GM23338 (cell line): Measurements from ENCODE around the gene MEN1. TPM values are rescaled to one million over a fixed set of nuclear protein-coding genes. Genes with fewer than 3 reads are reported as not detected.

Experiments
- ATAC-seq: fragments of 200-7000 bp; cut with Tn5 transposase; 3 replicates; pipeline ENCODE4 v1.9.1; 2020
- DNase-seq: peaks from one replicate; pipeline ENCODE4 v3.0.0-alpha.2; 2015; ENCODE audit warnings: low spot score
- H2AFZ ChIP-seq: fragments of 200-600 bp; sonication (generic); 2 replicates; pipeline ENCODE4 v1.8.0; 2016; ENCODE audit warnings: antibody characterized with exemption, mild to moderate bottlenecking, moderate library complexity
- H3F3A ChIP-seq: fragments of 200-600 bp; sonication (generic); replicated peaks from 2 replicates; pipeline ENCODE4 v1.8.0; 2017; ENCODE audit warnings: antibody characterized with exemption, mixed run types, low read depth
- H3K27ac ChIP-seq: fragments of 200-600 bp; sonication (generic); 2 replicates; pipeline ENCODE4 v1.6.1; 2016; ENCODE audit warnings: low read depth
- H3K27me3 ChIP-seq: fragments of 200-600 bp; sonication (generic); 2 replicates; pipeline ENCODE4 v1.8.0; 2016; ENCODE audit warnings: mild to moderate bottlenecking, mixed run types, moderate library complexity; ENCODE audit not compliant: insufficient read depth
- H3K36me3 ChIP-seq: fragments of 200-600 bp; sonication (generic); 2 replicates; pipeline ENCODE4 v1.8.0; 2016; ENCODE audit warnings: mild to moderate bottlenecking; ENCODE audit not compliant: insufficient read depth
- H3K4me1 ChIP-seq: fragments of 200-600 bp; sonication (generic); 2 replicates; pipeline ENCODE4 v1.8.0; 2016; ENCODE audit warnings: mild to moderate bottlenecking, moderate library complexity; ENCODE audit not compliant: insufficient read depth
- H3K4me2 ChIP-seq: fragments of 200-600 bp; sonication (generic); 2 replicates; pipeline ENCODE4 v1.7.1; 2017; ENCODE audit warnings: mixed run types
- H3K4me3 ChIP-seq: fragments of 200-600 bp; sonication (generic); 2 replicates; pipeline ENCODE4 v1.6.1; 2016; ENCODE audit warnings: mixed run types
- H3K79me2 ChIP-seq: fragments of 200-600 bp; sonication (generic); replicated peaks from 2 replicates; pipeline ENCODE4 v1.8.0; 2017; ENCODE audit warnings: mild to moderate bottlenecking; ENCODE audit not compliant: insufficient read depth
- H3K9me2 ChIP-seq: fragments of 200-600 bp; sonication (generic); 2 replicates; pipeline ENCODE4 v1.8.0; 2017; ENCODE audit not compliant: insufficient read depth
- H4K20me1 ChIP-seq: fragments of 200-600 bp; sonication (generic); replicated peaks from 2 replicates; pipeline ENCODE4 v1.8.0; 2017; ENCODE audit warnings: mild to moderate bottlenecking; ENCODE audit not compliant: insufficient read depth
- H3K27ac Mint-ChIP-seq: 2 replicates; pipeline ENCODE4 v1.8.0; 2020; ENCODE audit warnings: inconsistent platforms, mild to moderate bottlenecking, moderate library complexity, mixed read lengths
- H3K27me3 Mint-ChIP-seq: 3 replicates; pipeline ENCODE4 v1.8.0; 2022; ENCODE audit warnings: low read depth, mild to moderate bottlenecking, moderate library complexity, mixed read lengths, inconsistent platforms; ENCODE audit not compliant: insufficient read depth, poor library complexity
- H3K36me3 Mint-ChIP-seq: 3 replicates; pipeline ENCODE4 v1.8.0; 2021; ENCODE audit warnings: low read depth, mild to moderate bottlenecking, inconsistent platforms, moderate library complexity, mixed read lengths
- H3K4me1 Mint-ChIP-seq: 3 replicates; pipeline ENCODE4 v1.8.0; 2020; ENCODE audit warnings: mild to moderate bottlenecking, inconsistent platforms, mixed read lengths
- H3K4me3 Mint-ChIP-seq: 3 replicates; pipeline ENCODE4 v1.8.0; 2021; ENCODE audit warnings: moderate library complexity, mild to moderate bottlenecking, inconsistent platforms, mixed read lengths
- H3K9me3 Mint-ChIP-seq: 3 replicates; pipeline ENCODE4 v1.8.0; 2020; ENCODE audit warnings: moderate library complexity, mild to moderate bottlenecking, inconsistent platforms, mixed read lengths
- CREB1 ChIP-seq: fragments of 250-450 bp; sonication (Bioruptor Pico); IDR thresholded peaks from 2 replicates; pipeline ENCODE4 v1.5.0; 2020; ENCODE audit warnings: low read depth, mild to moderate bottlenecking, moderate library complexity
- EZH2 ChIP-seq: fragments of 200-600 bp; sonication (generic); IDR thresholded peaks from one replicate; pipeline ENCODE4 v1.8.0; 2017; ENCODE audit warnings: antibody characterized with exemption, mild to moderate bottlenecking, low read depth; ENCODE audit not compliant: unreplicated experiment
- EZH2phosphoT487 ChIP-seq: fragments of 200-600 bp; sonication (generic); IDR thresholded peaks from one replicate; pipeline ENCODE4 v1.8.1; 2018; ENCODE audit warnings: antibody characterized with exemption; ENCODE audit not compliant: unreplicated experiment
- NANOG ChIP-seq: IDR thresholded peaks from 2 replicates; pipeline ENCODE4 v1.6.1; 2016; ENCODE audit warnings: antibody characterized with exemption, borderline replicate concordance
- POLR2AphosphoS5 ChIP-seq: IDR thresholded peaks from 2 replicates; pipeline ENCODE4 v1.6.1; 2016; ENCODE audit warnings: antibody characterized with exemption, low read depth
- ZNF114 ChIP-seq: fragments of 250-450 bp; sonication (Bioruptor Pico); IDR thresholded peaks from 2 replicates; pipeline ENCODE4 v1.5.0; 2020; ENCODE audit warnings: mild to moderate bottlenecking, moderate library complexity
- ZNF331 ChIP-seq: fragments of 250-450 bp; sonication (Bioruptor Pico); IDR thresholded peaks from 2 replicates; pipeline ENCODE4 v1.5.0; 2020; ENCODE audit warnings: low read depth, mild to moderate bottlenecking, moderate library complexity
- polyA plus RNA-seq: library from polyadenylated mRNA; unstranded; fragments of >200 nt; fragmentation: Nextera tagmentation; extraction: Ambion mirVana; gene quantifications from 2 replicates; pipeline ENCODE4 v1.2.1, GENCODE V29; 2016
- total RNA-seq: library from RNA; depleted of rRNA; stranded (reverse); fragments of >200 nt; shearing (Covaris generic); gene quantifications from 2 replicates; pipeline ENCODE4 v1.2.3, GENCODE V29; 2014

Gene MEN1
- total and polyA plus RNA-seq, 2 experiments from 2014 or later: 31.6 to 45.2 TPM

DNA sequence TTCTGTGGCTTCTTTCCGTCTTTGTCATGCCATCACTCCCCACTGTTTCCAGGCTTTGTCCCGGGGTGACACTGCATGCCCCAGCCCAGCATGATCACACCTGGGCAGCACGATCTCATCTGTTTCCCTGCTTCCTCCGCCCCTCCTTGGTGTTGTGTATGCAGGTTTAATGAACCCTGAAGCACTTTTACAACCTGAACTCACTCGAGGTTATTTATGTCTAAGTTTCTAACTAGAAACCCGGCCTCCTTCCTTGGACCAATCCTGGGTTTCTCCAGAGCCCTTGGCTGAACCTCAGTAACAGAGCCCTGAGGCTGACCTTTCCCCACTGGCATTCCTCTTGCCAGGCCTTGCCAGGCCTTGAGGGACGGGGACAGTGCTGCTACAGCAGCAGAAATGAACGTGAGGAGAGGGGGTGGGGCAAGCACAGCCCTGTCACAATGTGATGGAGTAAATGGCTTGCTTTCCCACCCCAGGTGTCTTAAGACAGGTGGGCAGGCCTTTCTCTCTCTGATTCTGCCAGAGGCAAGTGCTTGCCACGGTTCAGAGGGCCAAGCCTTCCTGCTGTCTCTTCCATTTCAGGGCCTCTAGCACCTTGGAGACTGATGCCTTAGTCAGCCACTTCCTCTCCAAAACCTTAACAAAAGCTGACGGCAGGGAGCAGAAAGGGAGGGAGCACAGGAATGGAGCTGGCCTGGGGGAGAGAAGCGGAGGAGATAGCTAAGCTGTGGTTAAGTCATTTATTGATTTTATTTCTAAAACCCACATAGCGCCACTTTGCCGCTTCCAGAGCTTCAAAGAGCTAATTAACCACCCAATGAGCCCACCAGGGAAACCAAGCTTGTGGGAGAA, 47.5 kb downstream of the MEN1 start:
- H2AFZ ChIP-seq: no peak overlapping the region
- H3K79me2 ChIP-seq: peaks cover 15% of the 10 kb centered on the region; the same call in 1 of the 2 replicates
- TF ChIP-seq POLR2AphosphoS5 (0 out of 2 replicates have a peak, but pooled peaks have one; percentile 29), EZH2 (no peak)
- Mint-ChIP-seq H3K4me3 (peak overlapping the region; percentile 51), H3K36me3 (peaks cover 53% of the 10 kb centered on the region), H3K27me3 (peaks cover 48% of the 10 kb centered on the region), H3K9me3 (no peaks in the 10 kb centered on the region; the same call in 1 of the 3 replicates), H3K27ac (peak overlapping the region; percentile 93), H3K4me1 (peaks cover 88% of the 10 kb centered on the region)
- peaks cover 66% of the 10 kb centered on the region for H3K4me1 ChIP-seq
- no peaks in the 10 kb centered on the region for H3K9me2 ChIP-seq
- H3K36me3 ChIP-seq: peaks cover 18% of the 10 kb centered on the region
- H3K4me2 ChIP-seq: peak overlapping the region; percentile 76
- peak overlapping the region; percentile 40 for H3K4me3 ChIP-seq
- no peaks in the 10 kb centered on the region for H3K27me3 ChIP-seq
- peaks cover 21% of the 10 kb centered on the region for H4K20me1 ChIP-seq
- H3F3A ChIP-seq: peaks cover 60% of the 10 kb centered on the region
- peak; percentile 77 for DNase-seq
- peak overlapping the region; percentile 96 for H3K27ac ChIP-seq
- ATAC-seq: peak; percentile 40

DNA sequence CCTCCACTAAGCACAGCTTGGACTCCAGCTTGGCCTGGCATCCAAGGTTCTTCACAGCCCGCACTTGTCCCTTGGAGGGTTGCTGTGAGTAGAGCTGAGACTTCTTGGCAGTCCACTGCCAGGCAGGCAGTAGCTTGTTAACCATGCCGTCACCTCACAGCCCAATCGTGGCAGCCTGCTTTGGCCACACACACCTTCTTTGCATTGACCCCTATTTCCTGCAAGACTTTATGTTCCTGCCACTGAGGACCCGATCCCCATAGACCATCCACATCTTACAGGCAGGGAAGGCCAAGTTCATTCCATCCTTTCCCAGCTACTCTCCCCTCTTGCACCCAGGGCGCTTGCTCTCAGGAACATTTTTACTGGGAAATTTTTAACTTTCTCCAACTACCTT, 48.1 kb downstream of the MEN1 start:
- no peaks in the 10 kb centered on the region for H3K9me2 ChIP-seq
- peaks cover 53% of the 10 kb centered on the region for H3F3A ChIP-seq
- H3K4me3 ChIP-seq: peak overlapping the region; percentile 40; the same call in 1 of the 2 replicates
- peak overlapping the region; percentile 96 for H3K27ac ChIP-seq
- H3K36me3 ChIP-seq: peaks cover 13% of the 10 kb centered on the region
- Mint-ChIP-seq H3K9me3 (no peaks in the 10 kb centered on the region; the same call in 1 of the 3 replicates), H3K4me1 (peaks cover 82% of the 10 kb centered on the region), H3K27ac (peak overlapping the region; percentile 93), H3K4me3 (peak overlapping the region; percentile 51), H3K27me3 (peaks cover 44% of the 10 kb centered on the region), H3K36me3 (peaks cover 47% of the 10 kb centered on the region)
- ATAC-seq: peak; percentile 1
- TF ChIP-seq EZH2phosphoT487 (no peak), CREB1 (CRISPR knock-in tag) (no peak), ZNF114 (no peak), POLR2AphosphoS5 (0 out of 2 replicates have a peak, but pooled peaks have one; percentile 17)
- H3K4me2 ChIP-seq: peak overlapping the region; percentile 76
- no peak for DNase-seq
- H3K4me1 ChIP-seq: peaks cover 66% of the 10 kb centered on the region
- H2AFZ ChIP-seq: no peak overlapping the region
- peaks cover 17% of the 10 kb centered on the region for H4K20me1 ChIP-seq
- H3K79me2 ChIP-seq: peaks cover 11% of the 10 kb centered on the region; the same call in 1 of the 2 replicates
- H3K27me3 ChIP-seq: no peaks in the 10 kb centered on the region

DNA sequence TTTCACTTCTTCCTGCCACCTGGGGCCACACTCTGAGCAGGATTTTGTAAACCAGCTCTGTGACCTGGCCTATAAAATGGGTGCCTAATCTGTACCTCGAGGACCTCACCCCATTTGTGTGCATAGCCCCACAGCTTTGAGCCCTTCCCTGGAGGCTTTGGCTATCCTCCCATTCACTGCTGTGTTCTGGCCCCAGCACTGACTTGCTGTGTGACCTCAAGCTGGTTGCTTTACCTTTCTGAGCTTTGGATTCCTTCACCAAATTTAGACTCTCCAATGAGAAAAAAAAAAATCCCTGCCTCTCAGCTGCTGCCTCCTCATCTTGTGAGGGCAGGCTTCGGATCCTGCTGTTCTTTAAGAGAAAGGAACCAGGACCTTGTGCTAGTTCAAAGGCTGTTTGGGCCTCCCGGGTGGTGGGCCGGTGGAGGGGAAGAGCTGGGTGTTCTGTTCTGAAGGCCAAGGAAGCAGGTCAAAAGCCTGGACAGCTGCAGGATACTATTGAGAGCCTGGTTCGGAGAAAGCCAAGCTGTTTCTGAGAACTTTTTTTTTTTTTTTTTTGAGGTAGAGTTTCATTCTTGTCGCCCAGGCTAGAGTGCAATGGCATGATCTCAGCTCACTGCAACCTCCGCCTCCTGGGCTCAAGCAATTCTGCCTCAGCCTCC, 49.5 kb downstream of the MEN1 start:
- DNase-seq: no peak
- TF ChIP-seq NANOG: no peak
- TF ChIP-seq ZNF331 (CRISPR knock-in tag): no peak
- no peak for TF ChIP-seq EZH2phosphoT487
- no peak for TF ChIP-seq EZH2
- H3K4me2 ChIP-seq: peak overlapping the region; percentile 76

More for the DNA sequence above, 49.5 kb downstream of the MEN1 start:
- 0 out of 2 replicates have a peak, but pooled peaks cover 9% of the 10 kb centered on the region for H3K79me2 ChIP-seq
- H2AFZ ChIP-seq: no peak overlapping the region
- H3K27me3 ChIP-seq: no peaks in the 10 kb centered on the region
- no peaks in the 10 kb centered on the region for H3K9me2 ChIP-seq
- H3K27ac ChIP-seq: peak overlapping the region; percentile 96
- peaks cover 50% of the 10 kb centered on the region for H3F3A ChIP-seq
- H4K20me1 ChIP-seq: peaks cover 13% of the 10 kb centered on the region
- H3K4me1 ChIP-seq: peaks cover 66% of the 10 kb centered on the region
- H3K27ac Mint-ChIP-seq: peak overlapping the region; percentile 89
- no peak for ATAC-seq
- peaks cover 36% of the 10 kb centered on the region for H3K36me3 Mint-ChIP-seq
- peaks cover 6% of the 10 kb centered on the region; the same call in 1 of the 2 replicates for H3K36me3 ChIP-seq
- H3K4me3 ChIP-seq: no peak overlapping the region
- peaks cover 72% of the 10 kb centered on the region for H3K4me1 Mint-ChIP-seq
- H3K9me3 Mint-ChIP-seq: no peaks in the 10 kb centered on the region; the same call in 1 of the 3 replicates
- peaks cover 34% of the 10 kb centered on the region for H3K27me3 Mint-ChIP-seq
- H3K4me3 Mint-ChIP-seq: peak overlapping the region; percentile 35; the same call in 1 of the 3 replicates
